H7 (cell line): Measurements from ENCODE around the gene RPRM. TPM values are rescaled to one million over a fixed set of nuclear protein-coding genes. Genes with fewer than 3 reads are reported as not detected.

Experiments used
- DNase-seq: peaks from one replicate; pipeline ENCODE4 v3.0.0; 2012
- H3K27me3 ChIP-seq: 2 replicates; pipeline ENCODE4 v1.6.0; 2011; ENCODE audit warnings: mild to moderate bottlenecking, low read length; ENCODE audit not compliant: control insufficient read depth, insufficient read depth
- H3K36me3 ChIP-seq: replicated peaks from 2 replicates; pipeline ENCODE4 v1.5.1; 2011; ENCODE audit warnings: low read length; ENCODE audit not compliant: control insufficient read depth, insufficient read depth
- H3K4me3 ChIP-seq: 2 replicates; pipeline ENCODE4 v1.5.1; 2011; ENCODE audit warnings: low read depth, mild to moderate bottlenecking, control low read depth, low read length, moderate library complexity; ENCODE audit not compliant: insufficient read depth
- total RNA-seq: library from RNA; depleted of rRNA; stranded (reverse); fragments of >200 nt; shearing (Covaris generic); gene quantifications from 2 replicates; pipeline ENCODE4 v1.2.3, GENCODE V29; 2014

The RPRM gene
- total RNA-seq, 1 experiment from 2014 or later, result 84.1 TPM

GRCh38 chr2:153432381-153432780 lies 46.2 kb downstream of the RPRM start:
- H3K36me3 ChIP-seq, result no peaks in the 10 kb centered on the region

GRCh38 chr2:153431114-153431513 lies 47.4 kb downstream of the RPRM start:
- no peaks in the 10 kb centered on the region for H3K27me3 ChIP-seq
- H3K4me3 ChIP-seq, result no peak overlapping the region
- DNase-seq, result no peak
- H3K36me3 ChIP-seq, result no peaks in the 10 kb centered on the region

More at GRCh38 chr2:153432381-153432780, 46.2 kb downstream of the RPRM start:
- DNase-seq, result peak; percentile 7
- no peak overlapping the region for H3K4me3 ChIP-seq
- no peaks in the 10 kb centered on the region for H3K27me3 ChIP-seq
